LNCaP clone FGC (cell line): ENCODE results near the gene NAGA.

Source experiments
- DNase-seq: peaks from one replicate; pipeline ENCODE4 v3.0.0-alpha.2; 2011; ENCODE audit warnings: low read depth
- H3K4me3 ChIP-seq: 2 replicates; pipeline ENCODE4 v1.5.1; 2011; ENCODE audit warnings: mild to moderate bottlenecking, low read depth, low read length, control low read depth
- TF ChIP-seq, protein P1 (sequence below): IDR thresholded peaks from 2 replicates; pipeline ENCODE4 v1.5.1; 2012; ENCODE audit warnings: mild to moderate bottlenecking; ENCODE audit not compliant: control insufficient read depth, insufficient read depth; ENCODE audit errors: extremely low read depth

The NAGA gene

GRCh38 chr22:42101199-42101598, 30.6 kb upstream of the NAGA start:
- no peak for DNase-seq

GRCh38 chr22:42091455-42091782, 20.8 kb upstream of the NAGA start:
- peak overlapping the region; percentile 85 for H3K4me3 ChIP-seq
- peak; percentile 6 for DNase-seq
- TF ChIP-seq, protein P1, sequence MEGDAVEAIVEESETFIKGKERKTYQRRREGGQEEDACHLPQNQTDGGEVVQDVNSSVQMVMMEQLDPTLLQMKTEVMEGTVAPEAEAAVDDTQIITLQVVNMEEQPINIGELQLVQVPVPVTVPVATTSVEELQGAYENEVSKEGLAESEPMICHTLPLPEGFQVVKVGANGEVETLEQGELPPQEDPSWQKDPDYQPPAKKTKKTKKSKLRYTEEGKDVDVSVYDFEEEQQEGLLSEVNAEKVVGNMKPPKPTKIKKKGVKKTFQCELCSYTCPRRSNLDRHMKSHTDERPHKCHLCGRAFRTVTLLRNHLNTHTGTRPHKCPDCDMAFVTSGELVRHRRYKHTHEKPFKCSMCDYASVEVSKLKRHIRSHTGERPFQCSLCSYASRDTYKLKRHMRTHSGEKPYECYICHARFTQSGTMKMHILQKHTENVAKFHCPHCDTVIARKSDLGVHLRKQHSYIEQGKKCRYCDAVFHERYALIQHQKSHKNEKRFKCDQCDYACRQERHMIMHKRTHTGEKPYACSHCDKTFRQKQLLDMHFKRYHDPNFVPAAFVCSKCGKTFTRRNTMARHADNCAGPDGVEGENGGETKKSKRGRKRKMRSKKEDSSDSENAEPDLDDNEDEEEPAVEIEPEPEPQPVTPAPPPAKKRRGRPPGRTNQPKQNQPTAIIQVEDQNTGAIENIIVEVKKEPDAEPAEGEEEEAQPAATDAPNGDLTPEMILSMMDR = no peak

More at GRCh38 chr22:42101199-42101598, 30.6 kb upstream of the NAGA start:
- TF ChIP-seq, protein P1 = no peak
- H3K4me3 ChIP-seq = no peak overlapping the region

GRCh38 chr22:42090596-42091454, 20.2 kb upstream of the NAGA start, which contains the start of gene NDUFA6:
Gene NDUFA6 (minus strand): TSS chr22:42090772. CDS start chr22:42090744, 28 bp downstream.
- peak; percentile 97 for DNase-seq
- TF ChIP-seq, protein P1 = peak; percentile 95
- peak within 1 kb of the TSS; percentile 85 for H3K4me3 ChIP-seq

DNA sequence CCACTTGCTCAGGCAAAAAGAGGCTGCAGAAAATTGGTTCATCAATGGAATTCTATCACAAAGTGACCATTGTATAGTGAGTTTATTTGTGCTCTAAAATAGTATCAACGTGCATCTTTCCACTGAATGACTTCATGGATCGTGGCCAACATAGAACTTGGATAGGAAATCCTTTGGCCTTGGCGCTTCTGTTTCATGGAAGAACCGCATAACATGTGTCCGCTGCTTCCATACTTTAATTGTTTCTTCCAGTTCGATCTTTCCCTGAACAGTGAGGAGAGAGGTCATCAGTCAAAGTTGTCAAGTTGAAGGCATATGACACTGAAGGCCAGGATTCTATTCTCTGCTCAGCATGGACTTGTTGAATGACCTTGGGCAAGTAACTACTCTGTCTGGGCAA, 15.4 kb upstream of the NAGA start:
- DNase-seq = no peak
- no peak overlapping the region for H3K4me3 ChIP-seq
- TF ChIP-seq, protein P1 = no peak

DNA sequence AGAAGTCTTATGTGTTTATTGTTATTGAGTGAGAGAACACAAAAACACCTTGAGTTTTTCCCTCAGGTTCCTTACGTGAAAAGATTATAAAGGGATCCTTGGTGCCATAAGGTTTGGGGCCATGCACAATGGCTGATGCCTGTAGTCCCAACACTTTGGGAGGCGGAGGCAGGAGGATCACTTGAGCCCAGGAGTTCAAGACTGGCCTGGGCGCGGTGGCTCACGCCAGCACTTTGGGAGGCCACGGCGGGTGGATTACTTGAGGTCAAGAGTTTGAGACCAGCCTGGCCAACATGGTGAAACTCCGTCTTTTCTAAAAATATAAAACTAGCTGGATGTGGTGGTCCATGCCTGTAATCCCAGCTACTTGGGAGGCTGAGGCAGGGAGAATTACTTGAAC, 14.3 kb upstream of the NAGA start:
- TF ChIP-seq, protein P1 = no peak
- no peak for DNase-seq
- no peak overlapping the region for H3K4me3 ChIP-seq

- no peak overlapping the region for H3K4me3 ChIP-seq
- peak; percentile 78 for DNase-seq
- TF ChIP-seq, protein P1 = no peak
Measured at GRCh38 chr22:42083119-42083518, 12.5 kb upstream of the NAGA start.

- DNase-seq = peak; percentile 7
- TF ChIP-seq, protein P1 = no peak
- H3K4me3 ChIP-seq = peak overlapping the region; percentile 66
Measured at GRCh38 chr22:42080287-42080686, 9.7 kb upstream of the NAGA start.
